GM10266 (cell line): ENCODE data around the gene HEBP2.

Experiments
- DNase-seq: peaks from one replicate; pipeline ENCODE4 v3.0.0; 2012; ENCODE audit errors: extremely low spot score
- TF ChIP-seq, protein P1 (sequence below): IDR thresholded peaks from 2 replicates; pipeline ENCODE4 v1.5.1; 2012; ENCODE audit warnings: mild to moderate bottlenecking, low read depth; ENCODE audit not compliant: control insufficient read depth, insufficient read depth; ENCODE audit errors: missing control alignments

Gene HEBP2

DNA sequence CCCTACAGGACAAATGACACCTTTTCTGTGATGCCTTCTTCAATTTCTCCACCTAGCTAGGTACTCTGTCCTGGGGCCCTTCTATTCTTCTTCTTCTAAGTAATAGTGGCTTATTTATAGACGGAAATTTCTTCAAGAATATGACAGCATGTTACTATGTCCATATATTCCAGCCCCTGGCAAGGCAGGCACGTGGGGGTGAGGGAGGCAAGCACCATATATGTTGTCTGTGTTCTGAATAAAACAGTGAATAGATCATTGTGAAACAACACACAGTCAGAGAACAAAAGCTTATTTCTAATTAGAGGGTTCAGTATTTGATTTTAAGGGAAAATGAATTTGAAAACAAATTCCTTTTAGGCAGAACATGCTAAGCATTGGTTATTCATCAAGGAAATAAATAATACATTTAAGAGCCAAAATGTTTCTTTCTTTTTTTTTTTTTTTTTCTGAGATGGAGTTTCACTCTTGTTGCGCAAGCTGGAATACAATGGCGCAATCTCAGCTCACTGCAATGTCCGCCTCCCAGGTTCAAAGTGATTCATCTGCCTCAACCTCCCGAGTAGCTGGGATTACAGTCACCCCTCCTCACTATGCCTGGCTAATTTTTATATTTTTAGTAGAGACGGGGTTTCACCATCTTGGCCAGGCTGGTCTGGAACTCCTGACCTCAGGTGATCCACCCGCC, 6.2 kb downstream of the HEBP2 start:
- DNase-seq: no peak
- TF ChIP-seq, protein P1, sequence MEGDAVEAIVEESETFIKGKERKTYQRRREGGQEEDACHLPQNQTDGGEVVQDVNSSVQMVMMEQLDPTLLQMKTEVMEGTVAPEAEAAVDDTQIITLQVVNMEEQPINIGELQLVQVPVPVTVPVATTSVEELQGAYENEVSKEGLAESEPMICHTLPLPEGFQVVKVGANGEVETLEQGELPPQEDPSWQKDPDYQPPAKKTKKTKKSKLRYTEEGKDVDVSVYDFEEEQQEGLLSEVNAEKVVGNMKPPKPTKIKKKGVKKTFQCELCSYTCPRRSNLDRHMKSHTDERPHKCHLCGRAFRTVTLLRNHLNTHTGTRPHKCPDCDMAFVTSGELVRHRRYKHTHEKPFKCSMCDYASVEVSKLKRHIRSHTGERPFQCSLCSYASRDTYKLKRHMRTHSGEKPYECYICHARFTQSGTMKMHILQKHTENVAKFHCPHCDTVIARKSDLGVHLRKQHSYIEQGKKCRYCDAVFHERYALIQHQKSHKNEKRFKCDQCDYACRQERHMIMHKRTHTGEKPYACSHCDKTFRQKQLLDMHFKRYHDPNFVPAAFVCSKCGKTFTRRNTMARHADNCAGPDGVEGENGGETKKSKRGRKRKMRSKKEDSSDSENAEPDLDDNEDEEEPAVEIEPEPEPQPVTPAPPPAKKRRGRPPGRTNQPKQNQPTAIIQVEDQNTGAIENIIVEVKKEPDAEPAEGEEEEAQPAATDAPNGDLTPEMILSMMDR: no peak

DNA sequence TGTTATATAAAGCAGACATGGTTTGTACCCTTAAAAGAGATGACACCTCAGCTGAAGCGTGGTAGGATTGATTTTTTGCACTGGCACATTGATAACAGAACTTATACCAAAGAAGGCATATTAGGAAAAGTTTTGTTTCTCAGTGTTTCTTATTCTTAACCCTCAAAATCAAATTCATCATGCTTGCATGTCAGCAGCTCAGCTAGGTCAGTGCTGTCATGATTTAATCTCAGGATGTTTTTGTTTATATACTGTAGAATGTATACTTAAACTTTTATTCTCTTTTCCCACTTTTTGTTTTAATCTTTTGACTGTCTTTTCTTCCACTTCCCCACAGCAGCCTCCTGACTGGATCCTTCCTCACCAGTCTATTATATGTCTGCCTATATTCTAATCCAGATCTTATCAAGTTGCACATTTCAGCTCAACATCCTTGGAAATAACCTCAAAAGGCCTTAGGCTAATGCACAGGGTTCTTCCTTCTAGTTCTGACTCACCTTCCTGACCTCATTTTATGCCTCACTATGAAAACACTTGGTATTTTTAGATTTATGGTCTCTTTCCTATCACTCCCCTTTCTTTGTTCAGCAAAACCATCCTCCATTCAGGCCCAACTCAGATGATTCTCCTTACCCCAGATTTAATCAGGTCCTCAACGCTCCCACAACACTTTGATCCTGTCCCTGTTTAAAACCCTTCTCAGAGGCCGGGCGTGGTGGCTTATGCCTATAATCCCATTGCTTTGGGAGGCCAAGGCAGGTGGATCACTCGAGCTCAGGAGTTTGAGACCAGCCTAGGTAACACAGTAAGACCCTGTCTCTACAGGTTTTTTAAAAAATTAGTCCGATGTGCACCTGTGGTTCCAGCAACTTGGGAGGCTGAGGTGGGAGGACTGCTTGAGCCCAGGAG, 7.2 kb downstream of the HEBP2 start:
- peak; percentile 61 for DNase-seq
- TF ChIP-seq, protein P1: no peak

DNA sequence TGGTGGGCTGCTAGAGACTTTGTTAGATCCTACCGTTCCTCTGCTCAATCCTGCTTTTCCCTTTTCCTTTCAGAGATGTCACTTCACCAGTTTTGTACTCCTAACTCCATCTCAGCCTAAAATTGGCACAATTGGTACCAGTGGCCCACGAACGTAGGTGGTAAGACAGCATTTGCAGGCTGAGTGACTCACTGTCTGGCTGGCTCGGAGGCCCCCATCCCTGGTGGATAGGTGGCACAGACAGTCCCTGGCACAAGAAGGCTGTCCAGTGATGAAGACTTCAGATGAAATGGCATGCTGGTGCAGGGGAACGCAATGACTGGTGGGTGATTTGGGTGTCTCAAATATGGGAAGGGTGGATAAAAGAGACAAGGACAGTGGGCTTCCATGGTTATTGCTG, 11.1 kb downstream of the HEBP2 start:
- DNase-seq: no peak
- TF ChIP-seq, protein P1: no peak

DNA sequence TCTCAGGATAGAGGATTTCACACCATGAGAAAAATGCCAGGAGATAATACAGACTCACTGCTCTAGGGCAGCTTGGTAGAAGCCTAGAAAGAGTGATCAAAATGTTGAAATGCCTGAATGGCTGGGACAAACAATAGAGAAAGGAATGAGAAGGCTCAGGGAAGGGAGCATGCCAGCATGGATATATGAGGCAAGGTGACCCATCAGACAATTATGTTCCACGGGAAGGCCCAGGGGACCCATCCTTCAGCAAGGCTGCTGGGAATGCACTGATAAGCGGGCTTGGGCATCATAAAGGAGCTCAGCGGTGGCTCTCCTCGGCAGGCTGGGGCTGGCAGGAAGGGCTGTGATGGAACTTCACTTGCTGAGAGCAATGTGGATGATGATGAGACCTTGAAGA, 12.2 kb downstream of the HEBP2 start:
- TF ChIP-seq, protein P1: no peak
- DNase-seq: no peak

DNA sequence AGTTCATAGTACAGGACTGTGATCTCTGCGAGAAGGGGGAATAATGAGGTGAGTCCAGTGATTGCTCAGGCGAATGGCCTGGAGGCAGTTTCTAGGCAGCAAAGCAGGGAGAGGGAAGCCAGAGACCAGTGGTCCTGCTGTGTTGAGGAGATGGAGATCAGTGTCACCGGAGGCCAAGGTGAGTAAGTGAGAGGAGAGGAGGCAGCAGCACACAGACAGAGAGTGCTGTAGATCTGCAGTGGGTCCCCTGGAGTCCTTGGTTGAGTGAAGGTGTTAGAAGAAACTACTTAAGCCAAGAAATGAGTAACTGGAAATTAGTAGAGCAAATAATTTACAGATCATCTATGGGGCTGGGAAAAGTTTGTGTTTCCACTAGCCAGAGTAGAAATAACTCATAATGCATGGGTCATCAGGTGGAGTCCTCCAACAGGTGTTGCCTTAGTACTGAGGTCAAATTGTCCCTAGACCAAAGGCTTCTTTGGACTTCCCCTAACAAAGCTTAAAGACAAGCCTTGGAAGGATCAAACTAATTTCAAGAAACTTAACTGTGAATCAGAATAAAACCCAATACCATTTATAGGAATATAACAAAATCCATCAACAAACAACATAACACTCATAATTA, 13.6 kb downstream of the HEBP2 start:
- no peak for DNase-seq
- TF ChIP-seq, protein P1: no peak

DNA sequence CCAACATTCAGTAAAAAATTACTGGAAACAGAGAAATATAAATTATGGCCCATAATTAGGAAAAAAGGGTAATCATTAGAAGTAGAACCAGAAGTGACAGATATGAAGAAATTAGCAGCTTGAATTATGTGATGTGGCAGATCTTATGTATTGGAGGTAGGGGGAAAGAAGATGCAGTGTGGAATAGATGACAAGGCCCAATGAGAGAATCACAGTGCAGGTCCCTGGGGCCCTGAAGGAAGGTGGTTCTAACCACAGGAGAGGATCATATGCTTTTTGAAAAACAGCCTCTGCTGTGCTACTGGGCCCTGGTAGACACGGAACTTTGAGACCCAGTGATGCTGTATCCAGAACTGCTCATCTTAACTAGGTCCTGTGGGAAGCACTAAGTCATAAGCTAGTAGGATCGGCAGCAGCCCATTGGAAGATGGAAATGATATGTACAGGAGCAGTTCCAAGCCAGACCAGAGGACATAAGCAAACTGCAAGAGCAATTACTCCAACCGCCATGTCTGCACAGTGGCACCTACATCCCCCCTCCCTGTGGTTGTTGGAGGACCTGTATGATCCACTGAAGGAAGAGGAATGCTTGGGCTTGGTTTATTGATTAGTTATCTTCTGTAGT, 14.2 kb downstream of the HEBP2 start:
- no peak for DNase-seq
- TF ChIP-seq, protein P1: no peak
